Skeletal muscle satellite cell (primary cell): ENCODE results near the gene NCAM2.

Experiments used
- H3K27me3 ChIP-seq: 2 replicates; pipeline ENCODE4 v1.7.0; 2013; ENCODE audit warnings: low read length; ENCODE audit not compliant: control insufficient read depth, insufficient read depth
- H3K36me3 ChIP-seq: 2 replicates; pipeline ENCODE4 v1.7.0; 2013; ENCODE audit warnings: mild to moderate bottlenecking, control low read depth, low read length; ENCODE audit not compliant: insufficient read depth
- H3K4me1 ChIP-seq: 2 replicates; pipeline ENCODE4 v1.7.0; 2013; ENCODE audit warnings: low read length; ENCODE audit not compliant: control insufficient read depth, insufficient read depth
- H3K4me2 ChIP-seq: 2 replicates; pipeline ENCODE4 v1.7.0; 2013; ENCODE audit warnings: mild to moderate bottlenecking, low read length
- H3K4me3 ChIP-seq: 2 replicates; pipeline ENCODE4 v1.7.0; 2013; ENCODE audit warnings: low read length
- H3K9ac ChIP-seq: 2 replicates; pipeline ENCODE4 v1.7.0; 2013; ENCODE audit warnings: mild to moderate bottlenecking, low read depth, low read length, moderate library complexity
- H3K9me3 ChIP-seq: replicated peaks from 2 replicates; pipeline ENCODE4 v1.7.0; 2013; ENCODE audit warnings: mild to moderate bottlenecking, control low read depth, low read length

The NCAM2 gene

DNA sequence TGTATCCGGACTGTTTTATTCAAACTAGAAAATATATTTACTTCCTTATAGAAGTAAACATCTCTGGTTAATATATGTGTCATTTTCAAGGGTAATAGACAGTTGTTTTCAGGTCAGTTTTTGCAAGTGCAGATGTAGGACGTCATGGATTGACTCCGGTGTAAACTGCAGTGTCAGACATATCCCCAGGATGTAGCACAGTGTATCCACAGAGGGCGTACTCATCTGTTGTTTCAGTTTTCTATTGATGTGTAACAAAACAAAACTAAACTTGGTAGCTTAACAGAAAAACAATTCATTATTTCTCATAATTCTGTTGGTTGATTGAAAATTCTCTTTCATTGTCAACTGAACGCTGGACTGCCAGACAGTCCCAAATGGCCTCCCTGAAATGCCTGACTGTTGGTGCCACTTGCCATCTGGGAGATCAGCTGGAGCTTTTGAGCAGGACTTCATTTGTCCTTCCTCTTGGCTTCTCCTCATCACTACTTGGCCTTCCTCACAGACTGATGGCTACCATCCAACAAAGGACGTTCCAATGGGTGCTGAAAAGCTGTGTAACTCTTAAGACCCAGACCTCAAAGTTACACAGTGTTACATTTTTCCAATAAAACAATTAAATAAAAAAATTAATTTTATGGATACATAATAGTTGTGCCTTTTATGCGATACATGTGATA, 181.6 kb downstream of the NCAM2 start:
- Histone ChIP-seq H3K36me3 (no peaks in the 10 kb centered on the region), H3K9me3 (no peaks in the 10 kb centered on the region), H3K27me3 (no peaks in the 10 kb centered on the region), H3K4me1 (peaks cover 5% of the 10 kb centered on the region), H3K4me2 (no peak overlapping the region), H3K9ac (no peak overlapping the region), H3K4me3 (no peak overlapping the region)

DNA sequence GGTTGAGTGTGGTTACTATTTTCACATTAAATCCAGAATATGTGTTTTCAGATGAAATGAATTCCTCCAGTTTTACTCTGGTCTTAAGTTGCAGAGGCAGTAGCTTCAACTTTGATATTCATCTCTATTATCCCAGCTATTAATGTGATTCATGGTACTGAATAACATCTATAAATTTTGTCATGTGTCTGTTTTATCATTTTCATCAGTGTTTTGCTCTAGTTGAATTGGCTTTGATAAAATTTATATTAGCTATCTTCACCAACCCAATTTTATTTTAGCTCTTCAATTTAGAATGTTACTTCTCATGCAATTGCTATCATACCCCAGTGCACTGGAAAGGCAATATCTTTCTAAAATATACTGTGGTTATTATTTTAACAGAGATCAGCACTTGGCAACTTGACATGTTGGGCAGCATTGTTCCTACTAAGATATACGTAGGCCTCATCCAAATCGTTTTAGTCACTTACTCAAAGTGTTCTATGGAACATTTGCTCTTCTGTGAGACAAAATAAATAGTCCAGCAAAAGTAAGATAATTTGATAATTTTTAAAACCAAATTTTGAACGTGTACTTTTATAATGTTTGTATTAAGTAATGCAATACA, 184.3 kb downstream of the NCAM2 start:
- Histone ChIP-seq H3K9me3 (no peaks in the 10 kb centered on the region), H3K4me1 (peaks cover 5% of the 10 kb centered on the region), H3K9ac (no peak overlapping the region), H3K4me3 (no peak overlapping the region), H3K36me3 (no peaks in the 10 kb centered on the region), H3K27me3 (no peaks in the 10 kb centered on the region), H3K4me2 (no peak overlapping the region)

DNA sequence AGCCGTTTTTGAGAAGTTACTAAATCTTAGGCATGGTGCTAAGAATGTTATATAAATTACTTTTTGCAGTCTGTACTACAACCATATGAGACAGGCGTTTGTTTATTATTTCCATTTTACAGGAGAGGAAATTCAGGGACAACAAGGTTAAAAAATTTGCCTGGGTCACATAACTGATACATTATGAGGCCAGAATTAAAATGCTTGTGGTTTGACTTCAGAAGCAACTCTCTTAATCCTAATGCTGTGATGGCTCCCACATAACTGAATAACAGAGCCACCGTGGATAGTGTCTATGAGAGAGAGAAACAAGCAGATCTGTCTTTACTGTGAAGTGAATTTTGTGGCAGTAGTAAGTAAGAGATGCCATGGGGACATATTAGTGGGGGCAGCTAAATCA, 184.9 kb downstream of the NCAM2 start:
- Histone ChIP-seq H3K4me2 (no peak overlapping the region), H3K9me3 (no peaks in the 10 kb centered on the region), H3K4me1 (peaks cover 5% of the 10 kb centered on the region), H3K9ac (no peak overlapping the region), H3K27me3 (no peaks in the 10 kb centered on the region), H3K36me3 (no peaks in the 10 kb centered on the region), H3K4me3 (no peak overlapping the region)

DNA sequence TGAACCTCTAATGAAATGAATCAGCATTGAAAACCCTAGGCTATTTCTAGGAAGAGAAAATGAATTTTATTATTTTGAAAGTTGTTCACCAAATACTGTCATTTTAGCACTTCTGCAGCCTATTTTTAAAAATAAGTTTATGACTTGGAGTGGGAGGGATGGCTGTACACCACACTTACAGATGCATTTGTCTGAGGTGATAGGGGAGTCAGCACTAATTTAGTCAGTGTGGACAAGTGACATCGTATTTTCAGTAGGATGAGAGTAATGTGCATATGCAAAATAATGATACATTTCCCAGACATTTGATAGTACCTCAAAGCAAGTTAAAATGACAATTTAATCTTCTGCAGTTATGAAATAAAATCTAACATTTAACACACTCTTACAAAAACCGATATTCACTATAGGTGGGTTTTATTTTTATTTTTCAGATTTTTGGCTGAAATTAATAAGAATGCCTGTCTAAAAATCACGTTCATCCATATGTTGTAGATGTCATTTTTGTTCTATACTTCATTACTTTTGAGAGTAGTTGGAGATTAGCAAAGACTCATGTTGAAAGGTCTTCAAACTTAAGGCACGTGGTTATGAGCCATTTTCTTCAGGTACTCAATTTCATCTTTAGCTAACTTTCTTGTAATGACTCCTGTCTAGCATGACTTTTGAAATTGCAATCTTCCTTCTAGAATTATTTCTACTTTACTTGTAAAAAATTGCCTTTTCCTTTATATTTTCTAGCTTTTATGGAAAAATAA, 186.7 kb downstream of the NCAM2 start:
- no peaks in the 10 kb centered on the region for H3K36me3 ChIP-seq
- H3K9me3 ChIP-seq = no peaks in the 10 kb centered on the region
- H3K27me3 ChIP-seq = no peaks in the 10 kb centered on the region
- peaks cover 5% of the 10 kb centered on the region for H3K4me1 ChIP-seq
- H3K4me3 ChIP-seq = no peak overlapping the region
- H3K9ac ChIP-seq = no peak overlapping the region
- no peak overlapping the region for H3K4me2 ChIP-seq

DNA sequence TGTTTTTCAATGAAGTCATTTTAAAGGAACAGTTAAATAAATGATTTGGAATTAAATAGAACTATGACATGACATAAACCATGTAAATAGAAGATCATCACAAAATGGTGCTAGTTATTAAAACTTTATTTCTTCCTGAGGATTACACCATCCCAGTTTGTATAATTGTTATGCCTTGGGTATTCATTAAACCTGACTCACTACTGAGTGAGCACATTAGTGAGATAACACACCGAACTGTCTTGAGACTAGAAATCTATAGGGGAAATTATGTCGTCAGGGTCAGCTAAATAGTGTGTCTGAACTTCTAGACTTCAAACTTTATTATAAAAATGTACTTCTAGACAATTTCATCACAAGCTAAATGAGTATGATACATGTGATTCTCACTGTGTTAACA, 189.4 kb downstream of the NCAM2 start:
- H3K9ac ChIP-seq = no peak overlapping the region
- H3K4me1 ChIP-seq = peaks cover 5% of the 10 kb centered on the region
- no peaks in the 10 kb centered on the region for H3K27me3 ChIP-seq
- no peaks in the 10 kb centered on the region for H3K36me3 ChIP-seq
- no peak overlapping the region for H3K4me2 ChIP-seq
- H3K4me3 ChIP-seq = no peak overlapping the region
- no peaks in the 10 kb centered on the region for H3K9me3 ChIP-seq

DNA sequence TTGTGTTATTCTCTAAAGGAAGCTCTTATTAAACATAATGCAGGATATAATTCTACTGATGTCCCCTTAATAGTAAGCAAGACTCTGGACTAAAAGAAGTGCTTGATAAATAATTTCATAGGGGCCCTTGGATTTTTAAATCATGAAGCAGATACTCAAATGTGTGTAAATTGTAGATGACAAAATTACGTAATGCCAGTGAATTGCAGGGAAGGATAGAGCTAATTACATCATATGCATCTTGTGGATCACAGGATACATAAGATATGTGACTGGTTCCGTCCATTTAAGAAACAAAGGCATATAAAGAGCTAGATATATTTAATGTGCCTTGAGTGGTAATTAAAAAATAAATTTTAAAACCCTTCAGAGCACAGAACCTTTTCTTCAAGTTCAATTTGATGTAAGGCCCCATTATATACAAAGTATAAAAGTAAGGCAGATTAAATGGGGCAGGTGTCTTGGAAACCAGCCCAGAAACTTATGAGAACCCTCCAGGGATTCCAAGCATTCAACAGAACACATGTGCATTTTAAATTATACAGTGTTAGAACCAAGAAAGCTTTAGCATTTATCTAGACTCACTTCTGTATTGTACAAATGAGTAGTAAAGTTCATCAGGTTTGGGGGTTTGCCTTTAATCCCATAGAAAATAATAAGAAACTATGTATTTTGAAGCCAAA, 190.4 kb downstream of the NCAM2 start:
- Histone ChIP-seq H3K27me3 (no peaks in the 10 kb centered on the region), H3K9me3 (no peaks in the 10 kb centered on the region), H3K4me1 (no peaks in the 10 kb centered on the region), H3K4me2 (no peak overlapping the region), H3K36me3 (no peaks in the 10 kb centered on the region), H3K9ac (no peak overlapping the region), H3K4me3 (no peak overlapping the region)

DNA sequence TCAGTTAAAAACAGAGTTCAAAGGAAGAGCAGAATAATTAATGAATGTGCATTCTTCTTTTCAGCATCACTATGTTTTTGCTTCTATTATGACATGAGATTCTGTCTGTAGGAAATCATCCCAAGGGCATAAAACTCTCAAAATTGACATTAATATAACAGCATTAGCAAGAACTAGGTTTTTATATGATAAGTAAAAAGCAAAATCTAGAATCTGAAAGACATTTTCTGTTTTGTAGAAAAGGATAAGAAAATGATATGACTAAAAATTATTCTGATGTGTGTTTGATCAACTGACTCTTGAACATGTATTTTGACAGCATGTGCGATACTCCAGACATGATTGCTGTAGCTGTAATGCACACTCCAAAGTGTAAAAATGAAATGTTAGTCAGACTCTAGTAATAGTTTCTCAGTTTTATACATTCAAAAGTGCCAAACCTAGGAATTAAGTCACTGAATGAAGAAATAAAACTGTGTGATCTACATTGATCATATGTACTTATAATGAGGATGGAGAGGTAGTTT, 197.3 kb downstream of the NCAM2 start:
- H3K9me3 ChIP-seq = no peaks in the 10 kb centered on the region
- no peaks in the 10 kb centered on the region for H3K27me3 ChIP-seq
- H3K9ac ChIP-seq = no peak overlapping the region
- H3K4me2 ChIP-seq = no peak overlapping the region
- no peak overlapping the region for H3K4me3 ChIP-seq
- H3K36me3 ChIP-seq = no peaks in the 10 kb centered on the region
- peaks cover 14% of the 10 kb centered on the region for H3K4me1 ChIP-seq

DNA sequence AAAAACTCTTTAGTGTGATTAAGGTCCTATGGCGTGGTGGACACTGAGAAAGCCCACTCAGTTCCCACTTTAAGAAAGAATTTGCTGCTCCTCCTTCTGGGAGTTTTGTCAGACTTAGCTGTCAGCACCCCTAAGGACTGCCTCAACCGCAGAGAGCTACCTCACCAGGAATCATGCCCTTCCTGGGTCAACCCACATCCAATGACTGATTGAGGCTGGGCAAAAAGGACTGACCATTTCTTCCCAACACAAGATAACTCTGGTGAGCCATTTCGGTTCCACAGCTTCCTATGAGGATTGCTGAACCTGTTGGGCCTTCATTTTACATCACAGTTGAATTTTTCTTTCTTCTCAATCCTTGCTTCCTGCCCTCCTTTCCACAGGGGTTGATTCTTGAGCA, 197.9 kb downstream of the NCAM2 start:
- Histone ChIP-seq H3K9me3 (no peaks in the 10 kb centered on the region), H3K27me3 (no peaks in the 10 kb centered on the region), H3K4me2 (no peak overlapping the region), H3K36me3 (no peaks in the 10 kb centered on the region), H3K4me1 (peaks cover 18% of the 10 kb centered on the region), H3K4me3 (no peak overlapping the region), H3K9ac (no peak overlapping the region)

DNA sequence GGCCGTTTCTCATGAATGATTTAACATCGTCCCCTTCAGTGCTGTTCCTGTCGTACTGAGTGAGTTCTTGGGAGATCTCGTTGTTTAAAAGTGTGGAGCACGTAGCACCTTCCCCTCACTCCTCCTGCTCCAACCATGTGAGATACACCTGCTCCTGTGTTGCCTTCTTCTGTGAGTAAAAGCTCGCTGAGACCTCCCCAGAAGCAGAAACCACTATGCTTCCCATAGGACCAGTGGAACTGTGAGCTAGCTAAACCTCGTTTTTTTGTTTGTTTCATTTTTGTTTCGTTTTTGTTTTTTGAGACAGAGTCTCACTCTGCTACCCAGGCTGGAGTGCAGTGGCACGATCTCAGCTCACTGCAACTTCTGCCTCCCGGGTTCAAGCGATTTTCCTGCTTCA, 198.6 kb downstream of the NCAM2 start:
- Histone ChIP-seq H3K27me3 (no peaks in the 10 kb centered on the region), H3K9me3 (no peaks in the 10 kb centered on the region), H3K36me3 (no peaks in the 10 kb centered on the region), H3K4me1 (peaks cover 18% of the 10 kb centered on the region), H3K9ac (no peak overlapping the region), H3K4me3 (no peak overlapping the region), H3K4me2 (no peak overlapping the region)

DNA sequence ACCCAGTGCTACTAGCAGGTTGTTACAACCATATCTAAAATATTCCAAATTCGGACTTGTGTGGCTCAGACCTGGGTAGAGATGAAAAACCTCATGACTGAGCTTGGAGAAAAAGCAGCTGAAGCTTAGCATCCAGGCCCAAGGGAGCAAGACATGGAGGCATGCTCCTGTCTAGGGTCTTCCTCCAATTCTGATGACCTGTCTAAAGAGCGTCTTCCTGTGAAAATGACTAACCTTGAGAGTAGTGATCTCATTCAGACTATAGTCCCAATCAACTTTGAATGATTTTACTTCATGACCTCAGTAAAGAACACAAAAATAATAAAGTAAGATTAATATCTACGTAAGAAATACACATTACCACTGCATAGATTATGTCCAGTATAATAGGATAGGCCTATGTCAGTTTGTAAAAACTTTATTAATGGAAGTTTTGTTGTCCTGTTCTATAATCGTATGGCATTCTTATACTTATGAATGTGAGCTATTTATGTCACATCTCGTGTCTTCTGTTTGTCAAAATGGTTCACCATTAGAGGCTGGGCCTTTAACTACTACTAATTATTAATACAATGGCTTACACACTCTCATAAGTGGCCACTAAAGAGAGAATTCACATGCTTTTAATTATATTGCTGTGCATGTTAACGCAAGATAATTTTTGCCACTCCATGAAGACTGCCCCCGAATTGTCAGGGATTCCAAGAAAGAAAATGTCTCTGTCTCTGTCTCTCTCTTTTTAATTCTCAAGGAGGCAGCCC, 201.3 kb downstream of the NCAM2 start:
- Histone ChIP-seq H3K9me3 (no peaks in the 10 kb centered on the region), H3K9ac (peak overlapping the region; percentile 51), H3K4me2 (peak overlapping the region; percentile 57), H3K27me3 (no peaks in the 10 kb centered on the region), H3K4me3 (no peak overlapping the region), H3K4me1 (peaks cover 18% of the 10 kb centered on the region), H3K36me3 (no peaks in the 10 kb centered on the region)
